Caki2 (cell line): ENCODE results near the gene MARK3. TPM values are rescaled to one million over a fixed set of nuclear protein-coding genes. Genes with fewer than 3 reads are reported as not detected.

Experiments
- DNase-seq: peaks from one replicate; pipeline ENCODE4 v3.0.0-alpha.2; 2015; ENCODE audit warnings: low read depth
- in situ Hi-C: cut with HindIII; loops from 2 replicates; pipeline ENCODE4 v1.10.0; 2016; ENCODE audit warnings: low sequenced_read_pairs, low pct_unique_long_range_greater_than_20kb, mixed read lengths
- total RNA-seq: library from RNA; depleted of rRNA; stranded (reverse); fragments of >200 nt; shearing (Covaris generic); gene quantifications from 2 replicates; pipeline ENCODE4 v1.2.3, GENCODE V29; 2014; ENCODE audit warnings: low replicate concordance; rRNA removed

MARK3 gene
- total RNA-seq, 1 experiment from 2014 or later: 17.8 TPM

GRCh38 chr14:103546652-103547454 lies 161.6 kb downstream of the MARK3 start:
- in situ Hi-C loops: no loop called here
- DNase-seq: no peak

GRCh38 chr14:103547455-103547940 lies 162.3 kb downstream of the MARK3 start:
- in situ Hi-C loops: no loop called here
- DNase-seq: no peak

DNA sequence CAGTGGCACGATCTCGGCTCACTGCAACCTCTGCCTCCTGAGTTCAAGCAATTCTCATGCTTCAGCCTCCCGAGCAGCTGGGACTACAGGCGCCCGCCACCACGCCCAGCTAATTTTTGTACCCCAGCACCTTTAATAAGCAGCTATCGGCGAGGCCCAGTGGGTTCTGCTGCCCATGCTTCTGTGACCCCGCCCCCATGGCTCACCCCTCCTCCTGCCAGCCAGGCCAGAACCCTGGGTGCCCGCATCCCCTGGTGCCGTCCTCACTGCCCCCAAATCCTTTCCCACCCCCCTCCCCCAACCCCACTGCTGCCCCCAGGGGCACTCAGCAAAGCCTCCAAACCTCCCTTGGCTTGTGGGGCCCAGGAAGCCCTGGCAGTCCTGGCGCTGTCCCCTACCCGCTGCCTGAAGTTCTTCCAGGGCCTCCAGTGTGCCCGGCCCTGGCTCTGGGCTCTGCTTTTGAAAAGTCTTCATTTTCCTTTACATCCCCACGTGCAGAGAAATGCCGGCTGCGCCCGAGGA lies 162.8 kb downstream of the MARK3 start:
- DNase-seq: no peak
- in situ Hi-C loops: no loop called here

DNA sequence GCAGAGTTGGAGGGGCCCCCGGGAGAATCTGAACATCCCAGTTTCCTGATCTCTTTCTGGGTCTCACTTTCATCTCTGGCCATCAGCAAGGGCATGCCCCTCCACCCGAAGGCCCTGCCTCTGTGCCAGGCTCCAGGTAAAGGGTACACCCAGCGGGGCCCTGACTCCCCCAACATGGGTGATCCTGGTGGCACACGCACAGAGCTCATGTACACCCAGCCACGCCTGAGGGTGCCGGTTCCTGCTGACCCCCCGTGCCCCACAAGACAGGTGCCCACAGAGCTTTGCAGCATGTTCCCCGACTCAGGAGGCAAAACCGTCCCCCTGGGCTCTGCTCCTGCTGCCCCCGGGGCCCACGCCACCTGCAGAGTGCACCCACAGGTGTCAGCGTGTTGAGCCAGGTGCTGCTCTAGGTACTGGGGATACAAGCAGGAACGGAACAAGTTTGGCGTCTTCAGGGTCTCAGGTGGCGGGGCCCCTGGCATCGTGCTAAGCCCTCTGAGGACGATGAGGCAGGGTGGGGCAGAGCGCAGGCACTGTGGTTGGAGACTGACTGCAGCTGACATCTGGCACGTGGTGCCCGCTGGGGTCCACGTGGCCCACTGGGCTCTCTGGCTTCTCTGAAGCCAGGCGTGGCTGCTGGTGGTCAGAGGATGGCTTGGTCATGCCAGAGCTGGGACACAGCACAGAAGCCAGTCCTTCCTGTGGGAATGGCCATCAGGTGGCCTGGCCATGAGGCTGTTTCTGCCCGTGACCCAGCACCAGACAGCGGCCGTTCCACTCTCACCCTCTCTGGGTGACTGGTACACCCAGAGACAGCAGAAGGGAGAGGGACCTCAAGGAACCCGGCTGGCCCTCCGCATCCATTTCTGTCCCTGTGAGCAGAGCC lies 163.5 kb downstream of the MARK3 start:
- DNase-seq: no peak
- in situ Hi-C loops: no loop called here

GRCh38 chr14:103549361-103550311 lies 164.4 kb downstream of the MARK3 start:
- in situ Hi-C loops: no loop called here
- DNase-seq: no peak

DNA sequence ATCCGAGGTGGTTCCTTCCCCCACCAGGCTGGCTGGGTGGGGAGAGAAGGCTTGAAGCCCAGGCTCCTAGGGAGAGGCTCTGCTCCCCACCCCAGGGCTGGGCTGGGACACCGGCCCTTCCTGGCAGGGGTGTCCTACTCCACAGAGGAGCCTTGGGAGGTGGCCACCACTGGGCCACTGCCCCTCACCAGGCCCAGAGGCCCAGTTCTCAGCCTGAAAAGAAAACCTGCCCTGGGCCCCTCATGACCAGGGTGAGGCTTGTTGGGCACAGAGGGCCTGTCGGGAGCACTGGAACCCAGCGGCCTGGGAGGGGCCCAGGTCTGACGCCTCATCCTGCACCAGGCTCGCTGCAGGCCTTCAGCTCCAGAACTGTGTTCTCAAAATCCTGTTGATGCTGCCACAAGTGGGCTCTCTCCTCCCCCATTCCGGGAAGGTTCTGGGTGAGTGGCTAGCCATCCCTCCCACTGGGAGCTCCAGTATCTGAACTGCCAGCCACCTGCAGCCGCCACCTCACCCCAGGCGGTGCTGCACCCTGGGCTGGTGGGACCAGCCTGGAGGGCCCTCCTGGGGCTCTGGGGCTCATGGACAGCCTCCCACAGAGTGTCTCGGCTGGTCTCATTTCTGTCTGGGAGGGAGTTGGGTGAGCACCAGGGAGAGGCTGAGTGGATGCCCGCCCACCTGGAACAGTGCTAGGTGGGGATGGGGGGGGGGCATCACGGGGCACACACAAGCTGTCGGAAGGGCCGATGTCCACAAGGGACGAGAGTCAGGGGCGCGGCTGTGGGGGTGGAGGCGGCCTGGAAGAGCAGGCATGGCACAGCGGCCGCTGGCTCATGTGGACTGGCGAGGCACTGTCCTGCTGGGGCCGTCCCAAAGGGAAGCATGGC lies 165.5 kb downstream of the MARK3 start:
- in situ Hi-C loops: no loop called here
- DNase-seq: peak; percentile 49

DNA sequence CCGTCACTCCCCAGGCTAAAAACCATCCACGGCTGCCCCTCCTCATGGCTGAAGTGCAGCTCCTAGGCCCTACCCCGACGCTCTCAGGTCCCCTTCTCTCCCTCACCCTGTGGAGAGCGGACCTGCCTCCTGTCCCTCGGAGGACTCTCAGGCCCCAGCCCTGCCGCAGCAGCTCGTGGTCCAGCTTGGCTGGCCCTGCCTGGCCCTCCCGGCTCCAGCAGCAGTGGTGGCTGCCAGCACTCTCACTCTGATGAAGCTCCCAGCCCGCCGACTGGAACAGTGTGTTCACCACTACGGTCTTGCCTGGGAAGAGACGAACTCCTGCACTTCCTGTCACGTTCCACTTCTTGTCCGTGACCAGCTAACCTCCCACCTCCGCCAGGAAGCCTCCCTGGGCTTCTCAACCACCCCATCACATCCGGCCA lies 166.1 kb downstream of the MARK3 start:
- no peak for DNase-seq

GRCh38 chr14:103552011-103552845 lies 167.0 kb downstream of the MARK3 start:
- in situ Hi-C loops: no loop called here

More for the DNA sequence above, 166.1 kb downstream of the MARK3 start:
- in situ Hi-C loops: no loop called here

DNA sequence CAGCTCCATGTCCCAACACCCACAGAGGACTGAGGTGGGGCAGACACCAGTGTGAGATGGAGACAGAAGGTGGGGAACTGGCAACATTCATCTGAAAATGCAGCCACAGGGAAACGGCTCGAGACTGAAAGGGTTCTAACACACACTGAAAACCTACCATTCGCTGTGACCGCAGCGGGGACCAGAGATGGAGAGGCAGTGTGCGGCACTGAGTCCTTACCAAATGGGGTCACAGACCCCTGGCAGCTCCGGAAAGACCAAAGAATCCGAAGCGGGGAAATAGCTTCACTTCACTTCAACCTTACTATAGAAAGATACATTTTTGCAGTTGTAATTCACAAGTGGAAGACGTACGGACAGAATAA lies 167.6 kb downstream of the MARK3 start:
- in situ Hi-C loops: no loop called here
- DNase-seq: no peak

More at GRCh38 chr14:103552011-103552845, 167.0 kb downstream of the MARK3 start:
- DNase-seq: peak; percentile 79

Other genes starting within 250 kb of the MARK3 start
- gene EIF5, start 51.2 kb upstream of the MARK3 start, total RNA-seq: 133 and 141 TPM in 2 replicates
- 14.8 and 25.2 TPM in 2 replicates for gene CKB, start 137.4 kb downstream of the MARK3 start, total RNA-seq
- gene TRMT61A, start 143.8 kb downstream of the MARK3 start, total RNA-seq: 14.4 and 25.3 TPM in 2 replicates
- gene BAG5, start 177.2 kb downstream of the MARK3 start, total RNA-seq: 2.6 and 4.4 TPM in 2 replicates
- 42.8 and 55.6 TPM in 2 replicates for gene COA8, start 177.5 kb downstream of the MARK3 start, total RNA-seq
- 55.8 and 80.3 TPM in 2 replicates for gene KLC1, start 243.8 kb downstream of the MARK3 start, total RNA-seq